Mammary epithelial cell (primary cell): ENCODE data around the gene MTMR4.

Experiments
- EZH2 ChIP-seq: IDR thresholded peaks from 2 replicates; pipeline ENCODE4 v1.6.1; 2012; ENCODE audit warnings: low read length, inconsistent platforms, borderline replicate concordance
- TF ChIP-seq, protein P1 (sequence below), 2 donors: IDR thresholded peaks in 1 of 2; conservative IDR thresholded peaks in 1 of 2; 2 replicates each; pipeline ENCODE4 v1.5.1; 2011 to 2012; ENCODE audit warnings: inconsistent platforms in 2 of 2, low read length in 2 of 2, mild to moderate bottlenecking in 2 of 2, control low read depth in 1 of 2, low read depth in 1 of 2; ENCODE audit not compliant: insufficient read depth in 1 of 2; ENCODE audit errors: extremely low read depth in 1 of 2

DNA sequence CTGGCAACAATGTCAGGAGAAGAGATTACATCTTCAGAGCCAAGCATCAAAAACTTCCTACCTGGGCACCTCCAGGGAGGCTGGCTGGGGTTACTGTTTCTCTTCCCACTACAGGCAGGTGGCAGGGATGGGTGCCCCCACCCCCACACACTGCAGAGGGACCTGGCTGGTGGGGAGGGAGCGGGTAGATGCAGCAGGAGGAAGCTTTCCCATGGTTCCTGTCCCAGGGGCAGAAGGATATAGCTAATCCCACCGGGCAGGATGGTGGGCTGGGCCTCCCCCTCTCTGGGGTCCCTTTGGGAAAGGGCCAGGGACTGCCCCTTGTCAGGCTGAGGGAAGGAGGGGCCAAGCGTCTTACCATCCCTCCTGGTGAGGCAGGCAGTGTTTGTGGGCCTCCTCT, 16.7 kb upstream of the MTMR4 start:
- TF ChIP-seq, protein P1, sequence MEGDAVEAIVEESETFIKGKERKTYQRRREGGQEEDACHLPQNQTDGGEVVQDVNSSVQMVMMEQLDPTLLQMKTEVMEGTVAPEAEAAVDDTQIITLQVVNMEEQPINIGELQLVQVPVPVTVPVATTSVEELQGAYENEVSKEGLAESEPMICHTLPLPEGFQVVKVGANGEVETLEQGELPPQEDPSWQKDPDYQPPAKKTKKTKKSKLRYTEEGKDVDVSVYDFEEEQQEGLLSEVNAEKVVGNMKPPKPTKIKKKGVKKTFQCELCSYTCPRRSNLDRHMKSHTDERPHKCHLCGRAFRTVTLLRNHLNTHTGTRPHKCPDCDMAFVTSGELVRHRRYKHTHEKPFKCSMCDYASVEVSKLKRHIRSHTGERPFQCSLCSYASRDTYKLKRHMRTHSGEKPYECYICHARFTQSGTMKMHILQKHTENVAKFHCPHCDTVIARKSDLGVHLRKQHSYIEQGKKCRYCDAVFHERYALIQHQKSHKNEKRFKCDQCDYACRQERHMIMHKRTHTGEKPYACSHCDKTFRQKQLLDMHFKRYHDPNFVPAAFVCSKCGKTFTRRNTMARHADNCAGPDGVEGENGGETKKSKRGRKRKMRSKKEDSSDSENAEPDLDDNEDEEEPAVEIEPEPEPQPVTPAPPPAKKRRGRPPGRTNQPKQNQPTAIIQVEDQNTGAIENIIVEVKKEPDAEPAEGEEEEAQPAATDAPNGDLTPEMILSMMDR (conservative IDR thresholded peaks at IDR 0.05 in 1 of 2, IDR thresholded peaks at IDR 0.05 in 1 of 2; ENCODE audit: extremely low read depth in 1 of 2, insufficient read depth in 1 of 2, low read depth in 1 of 2, low read length in 2 of 2), result no peak
- TF ChIP-seq EZH2, result no peak
